ENCODE measurements around the gene ATP11B.

DNA sequence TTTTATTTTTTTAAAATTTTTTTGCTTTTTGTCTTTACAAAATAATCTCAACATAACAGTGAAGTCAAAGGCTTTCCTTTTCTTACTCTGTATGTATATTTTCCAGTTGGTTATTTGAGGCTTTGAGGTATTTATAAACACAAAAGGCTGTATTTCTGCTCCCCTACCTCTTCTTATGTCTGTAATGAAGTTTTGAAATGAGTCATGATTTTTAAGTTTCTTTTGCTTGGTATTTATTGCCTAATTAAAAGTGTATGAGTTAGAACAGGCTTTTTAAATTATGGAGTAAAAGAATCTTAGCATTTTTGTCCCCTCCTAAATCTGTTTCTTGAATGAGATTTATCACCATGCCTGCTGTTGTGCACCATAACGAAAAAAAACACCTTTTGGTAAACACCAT is 121.0 kb downstream of the ATP11B start:
- TF ChIP-seq, protein P1, sequence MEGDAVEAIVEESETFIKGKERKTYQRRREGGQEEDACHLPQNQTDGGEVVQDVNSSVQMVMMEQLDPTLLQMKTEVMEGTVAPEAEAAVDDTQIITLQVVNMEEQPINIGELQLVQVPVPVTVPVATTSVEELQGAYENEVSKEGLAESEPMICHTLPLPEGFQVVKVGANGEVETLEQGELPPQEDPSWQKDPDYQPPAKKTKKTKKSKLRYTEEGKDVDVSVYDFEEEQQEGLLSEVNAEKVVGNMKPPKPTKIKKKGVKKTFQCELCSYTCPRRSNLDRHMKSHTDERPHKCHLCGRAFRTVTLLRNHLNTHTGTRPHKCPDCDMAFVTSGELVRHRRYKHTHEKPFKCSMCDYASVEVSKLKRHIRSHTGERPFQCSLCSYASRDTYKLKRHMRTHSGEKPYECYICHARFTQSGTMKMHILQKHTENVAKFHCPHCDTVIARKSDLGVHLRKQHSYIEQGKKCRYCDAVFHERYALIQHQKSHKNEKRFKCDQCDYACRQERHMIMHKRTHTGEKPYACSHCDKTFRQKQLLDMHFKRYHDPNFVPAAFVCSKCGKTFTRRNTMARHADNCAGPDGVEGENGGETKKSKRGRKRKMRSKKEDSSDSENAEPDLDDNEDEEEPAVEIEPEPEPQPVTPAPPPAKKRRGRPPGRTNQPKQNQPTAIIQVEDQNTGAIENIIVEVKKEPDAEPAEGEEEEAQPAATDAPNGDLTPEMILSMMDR (IDR thresholded peaks at IDR 0.05; ENCODE audit: insufficient read depth, low read depth, low read length) = no peak
- TF ChIP-seq EZH2 (IDR thresholded peaks at IDR 0.05; ENCODE audit: insufficient read depth, low read length) = no peak
